SH-SY5Y (cell line): Measurements from ENCODE around the gene SHB.

Experiments used
- GATA2 ChIP-seq: IDR thresholded peaks from 2 replicates; pipeline ENCODE4 v1.6.1; 2011; ENCODE audit warnings: mild to moderate bottlenecking, low read depth, low read length
- GATA3 ChIP-seq: IDR thresholded peaks from 2 replicates; pipeline ENCODE4 v1.6.1; 2011; ENCODE audit warnings: low read depth, mild to moderate bottlenecking, low read length, moderate library complexity

GRCh38 chr9:38107811-38108304, 38.8 kb upstream of the SHB start:
- TF ChIP-seq GATA2 (no peak), GATA3 (no peak)
